ENCODE measurements around the gene ABCA8. TPM values are rescaled to one million over a fixed set of nuclear protein-coding genes. Genes with fewer than 3 reads are reported as not detected.
"Not testable (repeated sequence)": the region's sequence is repeated elsewhere in the genome, so short reads cannot be mapped to it uniquely, and the experiment has no call there.

ABCA8 gene
- total RNA-seq, 6 experiments from 2014 or later, result 0.12 to 0.14 TPM; not detected in 4

DNA sequence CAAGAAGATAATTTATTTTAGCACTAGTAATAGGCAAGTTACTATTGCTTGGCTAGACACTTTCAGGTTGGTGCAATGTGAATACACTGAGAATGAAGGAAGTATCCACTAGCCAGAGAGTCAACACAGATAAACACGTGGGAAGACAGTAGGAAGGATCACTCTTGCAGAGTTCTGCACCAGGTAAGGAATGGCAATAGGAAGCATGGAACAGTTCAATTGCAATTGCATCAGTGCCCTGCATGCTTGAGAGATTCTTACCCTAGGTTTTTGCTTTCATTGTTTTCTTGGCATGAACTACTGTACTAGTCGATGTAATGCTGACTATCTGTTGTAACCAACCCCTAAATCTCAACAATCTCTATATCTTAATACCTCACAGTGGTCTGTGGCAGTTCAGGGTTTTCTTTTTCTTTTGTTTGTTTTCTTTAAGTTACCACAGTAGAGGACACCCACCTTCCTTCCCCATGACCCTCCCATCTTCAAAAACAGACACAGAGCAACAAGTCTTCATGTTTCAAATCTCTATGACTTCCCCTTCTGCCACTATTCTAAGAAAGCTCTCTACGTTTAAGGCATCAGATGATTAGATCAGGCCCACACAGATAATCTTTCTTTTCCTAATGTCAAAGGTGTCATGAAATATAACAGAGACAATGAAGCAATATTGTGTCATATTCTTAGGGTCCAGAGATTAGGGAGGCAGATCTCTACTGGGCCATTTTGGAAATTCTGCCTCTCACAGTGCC lies 18.1 kb upstream of the ABCA8 start:
- H3K36me3 Mint-ChIP-seq (ENCODE audit: low read depth), result no peaks in the 10 kb centered on the region
- peaks cover 13% of the 10 kb centered on the region for H3K9me3 Mint-ChIP-seq
- H3K4me3 Mint-ChIP-seq, result no peak overlapping the region
- no peaks in the 10 kb centered on the region for H3K4me1 Mint-ChIP-seq (ENCODE audit: low read depth)
- DNase-seq, result no peak
- no peak overlapping the region for H3K27ac Mint-ChIP-seq
- TF ChIP-seq, protein P1, sequence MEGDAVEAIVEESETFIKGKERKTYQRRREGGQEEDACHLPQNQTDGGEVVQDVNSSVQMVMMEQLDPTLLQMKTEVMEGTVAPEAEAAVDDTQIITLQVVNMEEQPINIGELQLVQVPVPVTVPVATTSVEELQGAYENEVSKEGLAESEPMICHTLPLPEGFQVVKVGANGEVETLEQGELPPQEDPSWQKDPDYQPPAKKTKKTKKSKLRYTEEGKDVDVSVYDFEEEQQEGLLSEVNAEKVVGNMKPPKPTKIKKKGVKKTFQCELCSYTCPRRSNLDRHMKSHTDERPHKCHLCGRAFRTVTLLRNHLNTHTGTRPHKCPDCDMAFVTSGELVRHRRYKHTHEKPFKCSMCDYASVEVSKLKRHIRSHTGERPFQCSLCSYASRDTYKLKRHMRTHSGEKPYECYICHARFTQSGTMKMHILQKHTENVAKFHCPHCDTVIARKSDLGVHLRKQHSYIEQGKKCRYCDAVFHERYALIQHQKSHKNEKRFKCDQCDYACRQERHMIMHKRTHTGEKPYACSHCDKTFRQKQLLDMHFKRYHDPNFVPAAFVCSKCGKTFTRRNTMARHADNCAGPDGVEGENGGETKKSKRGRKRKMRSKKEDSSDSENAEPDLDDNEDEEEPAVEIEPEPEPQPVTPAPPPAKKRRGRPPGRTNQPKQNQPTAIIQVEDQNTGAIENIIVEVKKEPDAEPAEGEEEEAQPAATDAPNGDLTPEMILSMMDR (IDR thresholded peaks at IDR 0.05), result no peak
- no peaks in the 10 kb centered on the region; the same call in 1 of the 2 replicates for H3K27me3 Mint-ChIP-seq (ENCODE audit: insufficient read depth)

DNA sequence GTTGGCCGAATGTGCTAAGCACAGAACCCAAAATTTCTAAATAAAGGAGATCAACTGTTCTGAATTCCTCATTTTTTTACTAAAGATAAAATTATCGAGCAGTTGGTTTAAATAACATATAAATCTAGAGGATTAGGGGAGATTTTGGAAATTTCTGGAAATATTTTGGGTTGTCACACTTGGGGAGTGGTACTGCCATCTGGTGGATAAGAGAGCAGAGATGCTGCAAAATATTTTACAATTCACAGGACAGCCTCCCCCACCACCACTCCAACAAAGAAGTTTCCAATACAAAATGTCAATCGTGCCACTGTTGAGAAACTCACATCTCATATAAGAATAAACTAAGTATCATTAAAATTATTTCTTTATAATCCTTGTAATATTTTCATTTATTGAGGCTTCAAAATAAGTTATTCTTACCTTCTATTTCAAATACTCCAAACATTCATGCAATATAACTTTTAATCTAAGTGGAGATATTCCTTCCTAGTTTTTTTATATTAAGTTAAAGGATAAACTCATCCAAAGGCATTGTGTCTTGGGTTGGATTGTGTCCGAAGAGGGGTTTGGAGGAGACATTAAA lies 17.0 kb upstream of the ABCA8 start:
- no peak overlapping the region for H3K4me3 Mint-ChIP-seq
- no peaks in the 10 kb centered on the region for H3K36me3 Mint-ChIP-seq (ENCODE audit: low read depth)
- no peaks in the 10 kb centered on the region for H3K4me1 Mint-ChIP-seq (ENCODE audit: low read depth)
- peaks cover 8% of the 10 kb centered on the region for H3K9me3 Mint-ChIP-seq
- TF ChIP-seq, protein P1 (IDR thresholded peaks at IDR 0.05), result peak; percentile 83
- H3K27me3 Mint-ChIP-seq (ENCODE audit: insufficient read depth), result no peaks in the 10 kb centered on the region; the same call in 1 of the 2 replicates
- H3K27ac Mint-ChIP-seq, result no peak overlapping the region
- peak; percentile 17 for DNase-seq

- no peaks in the 10 kb centered on the region for H3K4me1 Mint-ChIP-seq (ENCODE audit: low read depth)
- no peaks in the 10 kb centered on the region; the same call in 1 of the 2 replicates for H3K27me3 Mint-ChIP-seq (ENCODE audit: insufficient read depth)
- DNase-seq, result no peak
- no peaks in the 10 kb centered on the region; the same call in 1 of the 2 replicates for H3K9me3 Mint-ChIP-seq
- no peak overlapping the region for H3K27ac Mint-ChIP-seq
- H3K4me3 Mint-ChIP-seq, result no peak overlapping the region
- no peaks in the 10 kb centered on the region for H3K36me3 Mint-ChIP-seq (ENCODE audit: low read depth)
- TF ChIP-seq, protein P1 (IDR thresholded peaks at IDR 0.05), result no peak
Measured at GRCh38 chr17:68969101-68969500, 13.9 kb upstream of the ABCA8 start.

- Mint-ChIP-seq H3K4me1 (ENCODE audit: low read depth) (no peaks in the 10 kb centered on the region), H3K36me3 (ENCODE audit: low read depth) (no peaks in the 10 kb centered on the region; the same call in 1 of the 2 replicates), H3K4me3 (no peak overlapping the region), H3K9me3 (peaks cover 4% of the 10 kb centered on the region), H3K27ac (no peak overlapping the region), H3K27me3 (ENCODE audit: insufficient read depth) (no peaks in the 10 kb centered on the region)
- TF ChIP-seq, protein P1 (IDR thresholded peaks at IDR 0.05), result no peak
- no peak for DNase-seq
Measured at GRCh38 chr17:68963958-68964357, 8.8 kb upstream of the ABCA8 start.

- Mint-ChIP-seq H3K4me1 (ENCODE audit: low read depth) (no peaks in the 10 kb centered on the region), H3K36me3 (ENCODE audit: low read depth) (no peaks in the 10 kb centered on the region; the same call in 1 of the 2 replicates), H3K9me3 (peaks cover 4% of the 10 kb centered on the region), H3K27me3 (ENCODE audit: insufficient read depth) (no peaks in the 10 kb centered on the region), H3K27ac (no peak overlapping the region), H3K4me3 (no peak overlapping the region)
- TF ChIP-seq, protein P1 (IDR thresholded peaks at IDR 0.05), result no peak
- DNase-seq, result no peak
Measured at GRCh38 chr17:68961214-68961882, 6.2 kb upstream of the ABCA8 start.

GRCh38 chr17:68959117-68959516 lies 3.9 kb upstream of the ABCA8 start:
- H3K4me3 Mint-ChIP-seq; H3K27ac Mint-ChIP-seq; H3K4me1 Mint-ChIP-seq (ENCODE audit: low read depth); H3K9me3 Mint-ChIP-seq; H3K36me3 Mint-ChIP-seq (ENCODE audit: low read depth); H3K27me3 Mint-ChIP-seq (ENCODE audit: insufficient read depth); DNase-seq: not testable (repeated sequence)
